ENCODE measurements around the gene ZNF234. TPM values are rescaled to one million over a fixed set of nuclear protein-coding genes. Genes with fewer than 3 reads are reported as not detected.

ZNF234 gene
- total and polyA plus RNA-seq, 7 donors, result 1.1 to 6.5 (median 4.1) TPM

GRCh38 chr19:44204772-44205171, 63.4 kb downstream of the ZNF234 start:
- Histone ChIP-seq H3K36me3 (ENCODE audit: insufficient read depth in 1 of 2, low read depth in 1 of 2) (no peaks in the 10 kb centered on the region), H3K27ac (no peak overlapping the region), H3K27me3 (ENCODE audit: insufficient read depth in 3 of 3, low read length in 2 of 3) (no peaks in the 10 kb centered on the region), H3K4me1 (no peaks in the 10 kb centered on the region), H3K9me3 (peaks cover 32% of the 10 kb centered on the region), H3K4me3 (no peak overlapping the region)
- WGBS, 3 donors, result 72 to 78% (median 75%) methylated on average over 2 of the region's 2 CpGs
- no peak for ATAC-seq
- TF ChIP-seq CTCF (IDR thresholded peaks at IDR 0.05), result no peak
- intact Hi-C loops (cut with DNase I), result loop anchor here in 1 of 2 donors (5.0 kb wide), 1 partner anchor 37 kb away; the partner anchor contains the start of gene ZNF226
- no peak for DNase-seq

- WGBS, 3 donors, result 3 to 4% (median 4%) methylated on average over 24 to 26 of the region's 26 CpGs
- Histone ChIP-seq H3K36me3 (ENCODE audit: insufficient read depth in 1 of 2, low read depth in 1 of 2) (no peaks in the 10 kb centered on the region), H3K27me3 (ENCODE audit: insufficient read depth in 3 of 3, low read length in 2 of 3) (no peaks in the 10 kb centered on the region), H3K27ac (peak overlapping the region; percentile 91), H3K4me3 (peak overlapping the region; percentile 90), H3K4me1 (no peaks in the 10 kb centered on the region), H3K9me3 (peaks cover 35% of the 10 kb centered on the region)
- intact Hi-C loops (cut with DNase I), result loop anchor here (2.0 to 5.0 kb wide), 2 partner anchors 40 to 42 kb away; partner anchors contain the start of gene ZNF226 (in 2 of the 2)
- DNase-seq (peak; percentile 86 to 91), ATAC-seq (peak; percentile 91 to 98 (median 95))
- no peak for TF ChIP-seq CTCF (IDR thresholded peaks at IDR 0.05)
These were observed 65.9 kb downstream of the ZNF234 start for GRCh38 chr19:44207126-44207803.

Other genes starting within 250 kb of the ZNF234 start
- 1 to 10 TPM; 3.5 to 9.5 (median 4.9) TPM for gene ZNF45, start 206.3 kb upstream of the ZNF234 start, total RNA-seq
- gene ZNF45, start 206.3 kb upstream of the ZNF234 start, polyA plus RNA-seq, result 1 to 10 TPM; 2.0 to 7.2 (median 2.3) TPM
- 1 to 10 TPM in 2 of 4 donors, under 1 TPM in 2; 0.54 to 2.5 (median 1.2) TPM for gene ZNF221, start 190.3 kb upstream of the ZNF234 start, total RNA-seq
- gene ZNF221, start 190.3 kb upstream of the ZNF234 start, polyA plus RNA-seq, result under 1 TPM; 0.23 to 0.93 (median 0.75) TPM
- 1 to 10 TPM; 1.5 to 4.0 (median 2.5) TPM for gene ZNF155, start 157.4 kb upstream of the ZNF234 start, total RNA-seq
- 1 to 10 TPM; 1.5 to 2.3 (median 1.6) TPM for gene ZNF155, start 157.4 kb upstream of the ZNF234 start, polyA plus RNA-seq
- gene ZNF230, start 138.6 kb upstream of the ZNF234 start, total RNA-seq, result 1 to 10 TPM in 3 of 4 donors, under 1 TPM in 1; 0.25 to 1.8 (median 1.2) TPM
- gene ZNF230, start 138.6 kb upstream of the ZNF234 start, polyA plus RNA-seq, result 1 to 10 TPM in 1 of 3 donors, under 1 TPM in 2; 0.39 to 1.6 (median 0.55) TPM
- 1 to 10 TPM in 3 of 4 donors, under 1 TPM in 1; 0.47 to 1.9 (median 1.6) TPM for gene ZNF222, start 116.2 kb upstream of the ZNF234 start, total RNA-seq
- 1 to 10 TPM; 2.1 to 4.0 (median 2.4) TPM for gene ZNF222, start 116.2 kb upstream of the ZNF234 start, polyA plus RNA-seq
- 1 to 10 TPM in 1 of 4 donors, under 1 TPM in 3; 0.19 to 1.5 (median 0.64) TPM for gene ZNF223, start 89.5 kb upstream of the ZNF234 start, total RNA-seq
- 1 to 10 TPM; 1.4 to 2.3 (median 1.6) TPM for gene ZNF223, start 89.5 kb upstream of the ZNF234 start, polyA plus RNA-seq
- 1 to 10 TPM in 2 of 4 donors, under 1 TPM in 2; 0.66 to 1.1 (median 0.91) TPM for gene ZNF284, start 69.4 kb upstream of the ZNF234 start, total RNA-seq
- gene ZNF284, start 69.4 kb upstream of the ZNF234 start, polyA plus RNA-seq, result under 1 TPM; 0.32 to 0.82 (median 0.40) TPM
- 10 to 100 TPM in 1 of 4 donors, 1 to 10 TPM in 3; 3.6 to 10.2 (median 6.4) TPM for gene ZNF224, start 47.2 kb upstream of the ZNF234 start, total RNA-seq
- 1 to 10 TPM; 3.2 to 6.8 (median 3.3) TPM for gene ZNF224, start 47.2 kb upstream of the ZNF234 start, polyA plus RNA-seq
- 1 to 10 TPM in 3 of 4 donors, under 1 TPM in 1; 0.61 to 2.9 (median 1.4) TPM for gene ZNF225, start 28.2 kb upstream of the ZNF234 start, total RNA-seq
- gene ZNF225, start 28.2 kb upstream of the ZNF234 start, polyA plus RNA-seq, result 1 to 10 TPM in 1 of 3 donors, under 1 TPM in 2; 0.46 to 1.4 (median 0.66) TPM
- 1 to 10 TPM; 4.4 to 8.6 (median 7.8) TPM for gene ZNF226, start 23.5 kb downstream of the ZNF234 start, total RNA-seq
- gene ZNF226, start 23.5 kb downstream of the ZNF234 start, polyA plus RNA-seq, result 10 to 100 TPM in 1 of 3 donors, 1 to 10 TPM in 2; 2.5 to 12.0 (median 4.2) TPM
- gene ZNF227, start 71.0 kb downstream of the ZNF234 start, total RNA-seq, result 10 to 100 TPM in 2 of 4 donors, 1 to 10 TPM in 2; 5.9 to 10.8 (median 10.1) TPM
- gene ZNF227, start 71.0 kb downstream of the ZNF234 start, polyA plus RNA-seq, result 10 to 100 TPM in 1 of 3 donors, 1 to 10 TPM in 2; 2.3 to 10.6 (median 2.9) TPM
- 1 to 10 TPM in 2 of 4 donors, under 1 TPM in 2; 0.25 to 4.5 (median 1.1) TPM for gene ZNF233, start 118.3 kb downstream of the ZNF234 start, total RNA-seq
- gene ZNF233, start 118.3 kb downstream of the ZNF234 start, polyA plus RNA-seq, result 1 to 10 TPM in 1 of 3 donors, under 1 TPM in 2; 0.34 to 2.1 (median 0.77) TPM
- 1 to 10 TPM; 1.4 to 2.6 (median 2.1) TPM for gene ZNF235, start 163.5 kb downstream of the ZNF234 start, total RNA-seq
- 1 to 10 TPM; 1.1 to 3.2 (median 1.5) TPM for gene ZNF235, start 163.5 kb downstream of the ZNF234 start, polyA plus RNA-seq
- gene ZNF112, start 215.1 kb downstream of the ZNF234 start, total RNA-seq, result 1 to 10 TPM; 1.4 to 4.8 (median 1.7) TPM
- gene ZNF112, start 215.1 kb downstream of the ZNF234 start, polyA plus RNA-seq, result 1 to 10 TPM in 1 of 3 donors, under 1 TPM in 2; 0.70 to 1.5 (median 0.91) TPM

Measured in psoas muscle (tissue), 8 donors.